Panc1 (cell line): ENCODE measurements around the gene NCKAP5. TPM values are rescaled to one million over a fixed set of nuclear protein-coding genes. Genes with fewer than 3 reads are reported as not detected.

Source experiments
- ATAC-seq: fragments of 200-7000 bp; cut with Tn5 transposase; 2 replicates; pipeline ENCODE4 v1.9.1; 2020; ENCODE audit warnings: mild to moderate bottlenecking, moderate library complexity
- BruUV-seq: library from RNA; stranded (reverse); fragments of 400-500 nt; replicated peaks from 2 replicates; lab custom pipeline; 2021; lab: Mats Ljungman, UMichigan
- CTCF ChIA-PET: fragments of 300-600 bp; sonication (Branson Sonifier 250); formaldehyde crosslinking; loops from one replicate; lab custom pipeline; 2022; ENCODE audit warnings: antibody characterized with exemption; lab: Charles Lee
- POLR2A ChIA-PET: fragments of 300-600 bp; sonication (Branson Sonifier 250); formaldehyde crosslinking; loops from one replicate; lab custom pipeline; 2022; ENCODE audit warnings: antibody characterized with exemption; lab: Charles Lee
- DNase-seq: peaks from one replicate; pipeline ENCODE4 v3.0.0-alpha.2; 2010; ENCODE audit warnings: low read depth, low spot score
- H3K27ac ChIP-seq: 2 replicates; pipeline ENCODE4 v1.5.1; 2011; ENCODE audit warnings: mild to moderate bottlenecking, low read length, inconsistent platforms
- H3K27me3 ChIP-seq: fragments of 200-500 bp; sonication (Bioruptor generic); 2 replicates; pipeline ENCODE4 v1.6.0; 2014; ENCODE audit warnings: low read length, inconsistent platforms; ENCODE audit not compliant: control insufficient read depth, insufficient read depth
- H3K36me3 ChIP-seq: fragments of 200-500 bp; sonication (Bioruptor generic); 2 replicates; pipeline ENCODE4 v1.5.1; 2014; ENCODE audit warnings: inconsistent platforms, mild to moderate bottlenecking, low read length, moderate library complexity; ENCODE audit not compliant: control insufficient read depth, insufficient read depth
- H3K4me1 ChIP-seq: 2 replicates; pipeline ENCODE4 v1.5.1; 2011; ENCODE audit warnings: inconsistent platforms, mild to moderate bottlenecking, low read length, moderate library complexity; ENCODE audit not compliant: control insufficient read depth, insufficient read depth
- H3K4me3 ChIP-seq, 2 experiments: 2 replicates each; pipeline ENCODE4 v1.5.1; 2011 to 2012; ENCODE audit warnings: low read depth in 2 of 2, low read length in 2 of 2, mild to moderate bottlenecking in 2 of 2, inconsistent platforms in 1 of 2, moderate library complexity in 1 of 2
- H3K9me3 ChIP-seq: fragments of 200-500 bp; sonication (Bioruptor generic); 2 replicates; pipeline ENCODE4 v1.5.1; 2014; ENCODE audit warnings: low read depth, mild to moderate bottlenecking, inconsistent platforms, low read length, moderate library complexity; ENCODE audit not compliant: control insufficient read depth, insufficient read depth
- POLR2AphosphoS5 ChIP-seq: IDR thresholded peaks from 2 replicates; pipeline ENCODE4 v1.6.1; 2012; ENCODE audit warnings: mild to moderate bottlenecking, low read depth, low read length, moderate library complexity
- SIN3A ChIP-seq: IDR thresholded peaks from 2 replicates; pipeline ENCODE4 v1.6.1; 2012; ENCODE audit warnings: low read depth, mild to moderate bottlenecking, low read length, moderate library complexity, borderline replicate concordance; ENCODE audit not compliant: insufficient read depth
- TCF7L2 ChIP-seq: IDR thresholded peaks from 2 replicates; pipeline ENCODE4 v1.6.1; 2011; ENCODE audit warnings: mild to moderate bottlenecking, low read depth, low read length, inconsistent platforms
- in situ Hi-C: cut with HindIII; loops from 2 replicates; pipeline ENCODE4 v1.10.0; 2016; ENCODE audit warnings: low sequenced_read_pairs, low pct_unique_long_range_greater_than_20kb
- intact Hi-C: fragments of 100-400 bp; cut with micrococcal nuclease; formaldehyde crosslinking; loops from one replicate; pipeline ENCODE4 v1.10.0; 2022; ENCODE audit not compliant: unreplicated experiment
- total RNA-seq: library from RNA; stranded (reverse); gene quantifications from one replicate; pipeline ENCODE4 v1.2.1, GENCODE V29; 2021; ENCODE audit not compliant: unreplicated experiment
- TF ChIP-seq, protein P1 (sequence below): fragments of 450-650 bp; IDR thresholded peaks from 2 replicates; pipeline ENCODE4 v1.5.1; 2017; ENCODE audit warnings: mild to moderate bottlenecking
- TF ChIP-seq, protein P2 (sequence below), 2 experiments: IDR thresholded peaks; 2 replicates each; pipeline ENCODE4 v1.6.1; 2011 to 2012; ENCODE audit warnings: low read depth in 2 of 2, control low read depth in 1 of 2, low read length in 1 of 2, mild to moderate bottlenecking in 1 of 2, moderate library complexity in 1 of 2; ENCODE audit not compliant: insufficient read depth in 1 of 2

NCKAP5 gene
- total RNA-seq, 1 experiment from 2014 or later: 0.10 TPM

DNA sequence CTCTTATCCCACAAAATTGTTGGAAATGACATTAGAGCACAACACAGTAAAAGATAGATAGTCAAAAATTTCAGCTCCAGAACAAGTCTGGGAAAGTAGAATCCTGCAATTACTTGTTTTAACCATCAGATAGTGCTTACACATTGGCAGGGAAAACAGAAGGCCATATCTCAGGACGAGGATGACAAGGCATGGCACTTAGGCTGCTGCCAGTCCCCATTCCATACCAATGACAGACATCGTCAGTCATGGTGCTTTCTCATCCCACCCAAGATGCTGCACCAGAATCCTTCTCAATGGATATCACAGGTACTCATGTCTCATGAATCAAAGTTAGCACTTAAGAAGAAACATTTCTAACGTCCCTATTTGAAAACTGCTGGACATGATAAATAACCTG lies 187.3 kb downstream of the NCKAP5 start:
- CTCF ChIA-PET: no interaction called here
- in situ Hi-C loops: no loop called here
- intact Hi-C loops: no loop called here
- Histone ChIP-seq H3K36me3 (no peaks in the 10 kb centered on the region), H3K4me3 (no peak overlapping the region), H3K4me1 (no peaks in the 10 kb centered on the region), H3K27ac (no peak overlapping the region), H3K9me3 (no peaks in the 10 kb centered on the region), H3K27me3 (no peaks in the 10 kb centered on the region)
- TF ChIP-seq, protein P1, sequence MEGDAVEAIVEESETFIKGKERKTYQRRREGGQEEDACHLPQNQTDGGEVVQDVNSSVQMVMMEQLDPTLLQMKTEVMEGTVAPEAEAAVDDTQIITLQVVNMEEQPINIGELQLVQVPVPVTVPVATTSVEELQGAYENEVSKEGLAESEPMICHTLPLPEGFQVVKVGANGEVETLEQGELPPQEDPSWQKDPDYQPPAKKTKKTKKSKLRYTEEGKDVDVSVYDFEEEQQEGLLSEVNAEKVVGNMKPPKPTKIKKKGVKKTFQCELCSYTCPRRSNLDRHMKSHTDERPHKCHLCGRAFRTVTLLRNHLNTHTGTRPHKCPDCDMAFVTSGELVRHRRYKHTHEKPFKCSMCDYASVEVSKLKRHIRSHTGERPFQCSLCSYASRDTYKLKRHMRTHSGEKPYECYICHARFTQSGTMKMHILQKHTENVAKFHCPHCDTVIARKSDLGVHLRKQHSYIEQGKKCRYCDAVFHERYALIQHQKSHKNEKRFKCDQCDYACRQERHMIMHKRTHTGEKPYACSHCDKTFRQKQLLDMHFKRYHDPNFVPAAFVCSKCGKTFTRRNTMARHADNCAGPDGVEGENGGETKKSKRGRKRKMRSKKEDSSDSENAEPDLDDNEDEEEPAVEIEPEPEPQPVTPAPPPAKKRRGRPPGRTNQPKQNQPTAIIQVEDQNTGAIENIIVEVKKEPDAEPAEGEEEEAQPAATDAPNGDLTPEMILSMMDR: no peak
- TF ChIP-seq POLR2AphosphoS5: no peak
- TF ChIP-seq SIN3A: no peak
- TF ChIP-seq TCF7L2: no peak
- TF ChIP-seq, protein P2, sequence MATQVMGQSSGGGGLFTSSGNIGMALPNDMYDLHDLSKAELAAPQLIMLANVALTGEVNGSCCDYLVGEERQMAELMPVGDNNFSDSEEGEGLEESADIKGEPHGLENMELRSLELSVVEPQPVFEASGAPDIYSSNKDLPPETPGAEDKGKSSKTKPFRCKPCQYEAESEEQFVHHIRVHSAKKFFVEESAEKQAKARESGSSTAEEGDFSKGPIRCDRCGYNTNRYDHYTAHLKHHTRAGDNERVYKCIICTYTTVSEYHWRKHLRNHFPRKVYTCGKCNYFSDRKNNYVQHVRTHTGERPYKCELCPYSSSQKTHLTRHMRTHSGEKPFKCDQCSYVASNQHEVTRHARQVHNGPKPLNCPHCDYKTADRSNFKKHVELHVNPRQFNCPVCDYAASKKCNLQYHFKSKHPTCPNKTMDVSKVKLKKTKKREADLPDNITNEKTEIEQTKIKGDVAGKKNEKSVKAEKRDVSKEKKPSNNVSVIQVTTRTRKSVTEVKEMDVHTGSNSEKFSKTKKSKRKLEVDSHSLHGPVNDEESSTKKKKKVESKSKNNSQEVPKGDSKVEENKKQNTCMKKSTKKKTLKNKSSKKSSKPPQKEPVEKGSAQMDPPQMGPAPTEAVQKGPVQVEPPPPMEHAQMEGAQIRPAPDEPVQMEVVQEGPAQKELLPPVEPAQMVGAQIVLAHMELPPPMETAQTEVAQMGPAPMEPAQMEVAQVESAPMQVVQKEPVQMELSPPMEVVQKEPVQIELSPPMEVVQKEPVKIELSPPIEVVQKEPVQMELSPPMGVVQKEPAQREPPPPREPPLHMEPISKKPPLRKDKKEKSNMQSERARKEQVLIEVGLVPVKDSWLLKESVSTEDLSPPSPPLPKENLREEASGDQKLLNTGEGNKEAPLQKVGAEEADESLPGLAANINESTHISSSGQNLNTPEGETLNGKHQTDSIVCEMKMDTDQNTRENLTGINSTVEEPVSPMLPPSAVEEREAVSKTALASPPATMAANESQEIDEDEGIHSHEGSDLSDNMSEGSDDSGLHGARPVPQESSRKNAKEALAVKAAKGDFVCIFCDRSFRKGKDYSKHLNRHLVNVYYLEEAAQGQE (IDR thresholded peaks at IDR 0.05; ENCODE audit: insufficient read depth in 1 of 2, low read depth in 2 of 2, low read length in 1 of 2): no peak
- ATAC-seq (no peak), DNase-seq (no peak)
- POLR2A ChIA-PET: no interaction called here
- BruUV-seq: no TSS peak

DNA sequence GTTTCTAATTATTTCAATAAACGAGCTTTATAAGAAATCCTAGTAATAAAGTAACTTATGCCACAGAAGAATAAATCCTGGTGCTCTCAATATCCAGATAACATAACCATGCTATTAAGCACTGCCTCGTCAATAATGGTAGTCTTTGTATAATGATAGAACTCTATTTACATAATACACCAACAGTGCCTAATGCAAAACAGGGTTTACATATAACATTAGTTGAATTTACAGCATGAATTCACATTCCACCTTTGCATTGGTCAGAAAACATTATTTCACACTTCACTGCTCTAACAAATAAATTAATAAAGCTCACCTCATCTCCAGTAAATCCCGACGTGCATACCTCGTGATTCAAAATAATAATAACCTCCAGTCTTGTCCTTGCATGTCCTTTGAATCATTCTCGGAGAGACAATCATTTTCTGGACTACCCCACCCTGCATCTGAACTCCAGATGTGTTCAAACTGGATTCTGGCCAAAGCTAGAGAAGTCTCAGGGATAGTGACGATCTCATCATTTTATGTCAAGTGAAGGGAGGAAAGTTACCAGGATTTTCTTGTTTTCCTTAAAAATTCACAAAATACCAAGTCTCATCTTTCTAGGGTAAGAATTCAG lies 189.2 kb downstream of the NCKAP5 start:
- CTCF ChIA-PET: interaction anchor here (0.5 kb wide), 1 partner anchor 381 kb away, joined by 3 read pairs; no protein-coding TSS in a partner anchor
- no peaks in the 10 kb centered on the region for H3K4me1 ChIP-seq
- intact Hi-C loops: no loop called here

More for the DNA sequence above, 189.2 kb downstream of the NCKAP5 start:
- POLR2A ChIA-PET: interaction anchor here (0.6 kb wide), 1 partner anchor 37 kb away, joined by 3 read pairs; no protein-coding TSS in a partner anchor
- H3K4me3 ChIP-seq: no peak overlapping the region
- no peak overlapping the region for H3K27ac ChIP-seq
- no peak for TF ChIP-seq SIN3A
- TF ChIP-seq, protein P1: no peak
- no peak for TF ChIP-seq TCF7L2
- TF ChIP-seq, protein P2 (IDR thresholded peaks at IDR 0.05; ENCODE audit: insufficient read depth in 1 of 2, low read depth in 2 of 2, low read length in 1 of 2): no peak
- TF ChIP-seq POLR2AphosphoS5: no peak
- ATAC-seq (no peak), DNase-seq (no peak)
- no peaks in the 10 kb centered on the region for H3K36me3 ChIP-seq
- no peaks in the 10 kb centered on the region for H3K27me3 ChIP-seq
- no TSS peak for BruUV-seq
- H3K9me3 ChIP-seq: no peaks in the 10 kb centered on the region
- in situ Hi-C loops: no loop called here
